Stimulated activated CD4-positive, alpha-beta T cell treated with anti-CD3 and anti-CD28 coated beads, TNF-alpha, amount 100 ng/mL, for 24 hours (primary cell): ENCODE results near the gene SETX.
A peak's percentile ranks its signal among the peaks of the same experiment; 100 is the strongest.
"Not testable (repeated sequence)": the region's sequence is repeated elsewhere in the genome, so short reads cannot be mapped to it uniquely, and the experiment has no call there.

Experiments
- DNase-seq, 3 experiments: peaks; one replicate each; pipeline ENCODE4 v3.0.0-alpha.2; 2020; ENCODE audit warnings: low read depth in 3 of 3

The SETX gene, protein sequence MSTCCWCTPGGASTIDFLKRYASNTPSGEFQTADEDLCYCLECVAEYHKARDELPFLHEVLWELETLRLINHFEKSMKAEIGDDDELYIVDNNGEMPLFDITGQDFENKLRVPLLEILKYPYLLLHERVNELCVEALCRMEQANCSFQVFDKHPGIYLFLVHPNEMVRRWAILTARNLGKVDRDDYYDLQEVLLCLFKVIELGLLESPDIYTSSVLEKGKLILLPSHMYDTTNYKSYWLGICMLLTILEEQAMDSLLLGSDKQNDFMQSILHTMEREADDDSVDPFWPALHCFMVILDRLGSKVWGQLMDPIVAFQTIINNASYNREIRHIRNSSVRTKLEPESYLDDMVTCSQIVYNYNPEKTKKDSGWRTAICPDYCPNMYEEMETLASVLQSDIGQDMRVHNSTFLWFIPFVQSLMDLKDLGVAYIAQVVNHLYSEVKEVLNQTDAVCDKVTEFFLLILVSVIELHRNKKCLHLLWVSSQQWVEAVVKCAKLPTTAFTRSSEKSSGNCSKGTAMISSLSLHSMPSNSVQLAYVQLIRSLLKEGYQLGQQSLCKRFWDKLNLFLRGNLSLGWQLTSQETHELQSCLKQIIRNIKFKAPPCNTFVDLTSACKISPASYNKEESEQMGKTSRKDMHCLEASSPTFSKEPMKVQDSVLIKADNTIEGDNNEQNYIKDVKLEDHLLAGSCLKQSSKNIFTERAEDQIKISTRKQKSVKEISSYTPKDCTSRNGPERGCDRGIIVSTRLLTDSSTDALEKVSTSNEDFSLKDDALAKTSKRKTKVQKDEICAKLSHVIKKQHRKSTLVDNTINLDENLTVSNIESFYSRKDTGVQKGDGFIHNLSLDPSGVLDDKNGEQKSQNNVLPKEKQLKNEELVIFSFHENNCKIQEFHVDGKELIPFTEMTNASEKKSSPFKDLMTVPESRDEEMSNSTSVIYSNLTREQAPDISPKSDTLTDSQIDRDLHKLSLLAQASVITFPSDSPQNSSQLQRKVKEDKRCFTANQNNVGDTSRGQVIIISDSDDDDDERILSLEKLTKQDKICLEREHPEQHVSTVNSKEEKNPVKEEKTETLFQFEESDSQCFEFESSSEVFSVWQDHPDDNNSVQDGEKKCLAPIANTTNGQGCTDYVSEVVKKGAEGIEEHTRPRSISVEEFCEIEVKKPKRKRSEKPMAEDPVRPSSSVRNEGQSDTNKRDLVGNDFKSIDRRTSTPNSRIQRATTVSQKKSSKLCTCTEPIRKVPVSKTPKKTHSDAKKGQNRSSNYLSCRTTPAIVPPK (N-terminal part only)

DNA sequence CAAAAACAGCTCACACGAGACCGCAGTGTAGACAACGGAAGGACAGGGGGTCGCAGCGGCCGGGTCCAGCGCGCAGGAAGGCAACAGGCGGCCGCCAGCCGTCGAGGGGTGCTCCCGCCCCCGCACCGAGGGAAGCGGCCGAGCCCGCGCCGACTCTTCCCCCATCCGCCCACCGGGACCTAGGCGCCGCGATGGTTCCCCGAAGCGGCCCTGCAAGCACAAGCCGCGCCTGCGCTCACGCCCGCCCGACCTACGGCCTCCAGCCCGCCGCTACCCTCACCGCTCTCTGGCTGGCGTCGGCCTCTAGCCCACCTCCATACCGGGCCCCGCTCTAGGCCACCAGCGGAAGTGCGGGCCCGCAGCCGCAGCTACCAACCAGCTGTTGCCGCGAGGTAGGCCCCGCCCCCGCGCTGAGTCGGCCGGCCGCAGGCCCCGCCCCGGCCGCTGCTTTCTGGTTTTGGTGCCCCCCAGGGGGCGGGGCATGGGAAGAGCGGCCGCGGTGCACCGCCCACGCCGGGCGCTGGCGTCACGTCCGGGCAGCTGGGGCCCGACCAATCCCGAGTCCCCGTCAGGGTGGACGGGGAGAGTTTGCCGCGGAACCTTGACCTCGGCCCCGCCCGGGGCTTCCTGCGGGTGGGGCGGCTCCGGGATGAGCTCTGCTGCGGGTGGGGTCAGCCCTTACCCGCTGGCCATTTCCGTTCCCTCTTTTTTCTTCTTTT is at the start of gene SETX:
Gene SETX (minus strand): TSS at position 350 of the 719 bp plus-strand sequence. CDS start 5,558 bp downstream, outside the sequence.
- DNase-seq: peak; percentile 91 to 97 (median 95)

DNA sequence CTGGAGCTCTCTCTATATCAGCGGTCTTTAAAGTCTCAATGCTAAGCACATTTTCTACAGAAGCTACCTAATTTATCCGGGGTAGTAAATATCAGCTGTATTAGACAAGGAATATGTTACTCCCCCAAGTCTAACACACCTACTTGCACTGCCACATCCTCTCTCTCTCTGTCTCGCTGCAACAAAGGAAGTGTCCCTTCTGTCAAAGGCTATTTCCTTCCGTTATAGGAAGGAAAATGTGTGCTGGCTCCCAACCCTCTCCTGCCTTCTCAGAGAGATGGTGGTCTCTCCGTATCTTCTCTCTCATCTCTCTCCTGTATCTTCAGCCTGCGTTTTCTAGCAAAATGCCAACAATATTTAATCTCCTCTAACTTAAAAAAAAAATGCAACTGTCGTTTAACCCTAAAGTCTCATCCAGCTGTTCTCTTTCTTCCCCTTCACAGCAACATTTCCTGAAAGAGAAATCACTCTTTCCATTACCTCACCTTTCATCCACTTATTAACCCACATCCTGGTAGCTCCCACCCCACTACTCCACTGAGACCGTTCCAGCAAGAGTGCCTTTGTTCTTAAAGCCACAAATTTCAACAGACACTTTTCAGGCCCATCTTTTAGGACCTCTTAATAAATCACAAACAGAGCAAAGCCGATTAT is 49.6 kb upstream of the SETX start:
- DNase-seq: no peak

GRCh38 chr9:132401824-132402223 is 47.0 kb upstream of the SETX start:
- no peak for DNase-seq

DNA sequence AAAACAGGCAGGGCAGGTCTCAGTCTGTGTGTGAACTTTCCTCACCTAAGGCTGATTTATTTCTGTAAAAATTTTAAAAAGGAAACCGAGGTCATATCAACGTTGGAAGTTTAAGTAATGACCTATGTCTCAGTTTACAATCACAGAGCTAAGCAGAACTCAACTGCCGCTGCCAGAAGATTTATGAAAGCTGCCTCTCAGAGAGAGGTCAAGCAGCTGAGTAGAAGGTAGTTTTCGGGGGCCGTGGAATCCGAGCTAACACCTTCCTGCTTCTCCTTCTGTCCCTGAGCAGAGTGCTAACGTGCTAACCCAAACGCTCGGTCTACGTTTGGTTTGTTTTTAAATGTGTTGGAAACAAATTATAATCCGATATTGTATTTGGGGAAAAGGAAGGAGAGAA is 40.8 kb upstream of the SETX start:
- DNase-seq: no peak

- no peak for DNase-seq
Measured at GRCh38 chr9:132391449-132391848, 36.7 kb upstream of the SETX start.

- DNase-seq: no peak
Measured at GRCh38 chr9:132390966-132391365, 36.2 kb upstream of the SETX start.

GRCh38 chr9:132387133-132387532 is 32.3 kb upstream of the SETX start:
- no peak for DNase-seq

DNA sequence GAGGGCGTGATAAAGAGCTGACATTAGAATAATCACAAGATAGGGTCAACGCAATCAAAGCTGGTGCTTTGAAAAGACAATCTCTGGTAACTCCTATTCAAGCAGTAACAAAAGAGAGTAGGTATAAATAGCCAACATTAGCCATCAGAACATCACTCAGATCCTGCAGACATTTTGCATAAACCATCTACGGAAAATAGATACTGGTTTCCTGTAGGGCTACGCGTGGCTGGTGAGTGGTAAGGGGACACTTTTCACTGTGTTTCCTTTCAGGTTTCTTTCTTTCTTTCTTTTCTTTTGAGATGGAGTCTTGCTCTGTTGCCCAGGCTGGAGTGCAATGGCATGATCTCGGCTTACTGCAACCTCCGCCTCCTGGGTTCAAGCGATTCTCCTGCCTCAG is 29.6 kb upstream of the SETX start:
- no peak for DNase-seq

DNA sequence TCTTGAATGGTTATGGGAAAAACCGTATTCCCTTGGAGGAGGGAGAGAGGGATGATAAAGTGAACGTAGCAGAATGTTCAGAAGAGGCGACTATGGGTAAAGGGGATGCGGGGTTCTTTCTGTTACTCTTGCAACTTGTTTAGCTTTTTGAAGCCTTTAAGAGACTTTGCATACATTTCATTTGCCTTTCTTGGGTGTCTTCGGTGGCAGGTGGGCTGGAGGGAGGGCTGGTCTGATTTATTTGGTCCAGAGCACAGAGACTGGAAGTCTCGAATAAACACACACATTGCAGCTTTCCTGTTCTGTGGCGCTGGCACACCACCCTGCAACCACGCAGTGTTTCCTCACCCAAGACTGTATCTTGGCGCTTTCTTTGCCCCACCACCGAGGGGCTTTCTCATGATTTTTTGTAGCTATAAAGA is 28.7 kb upstream of the SETX start:
- DNase-seq: no peak

DNA sequence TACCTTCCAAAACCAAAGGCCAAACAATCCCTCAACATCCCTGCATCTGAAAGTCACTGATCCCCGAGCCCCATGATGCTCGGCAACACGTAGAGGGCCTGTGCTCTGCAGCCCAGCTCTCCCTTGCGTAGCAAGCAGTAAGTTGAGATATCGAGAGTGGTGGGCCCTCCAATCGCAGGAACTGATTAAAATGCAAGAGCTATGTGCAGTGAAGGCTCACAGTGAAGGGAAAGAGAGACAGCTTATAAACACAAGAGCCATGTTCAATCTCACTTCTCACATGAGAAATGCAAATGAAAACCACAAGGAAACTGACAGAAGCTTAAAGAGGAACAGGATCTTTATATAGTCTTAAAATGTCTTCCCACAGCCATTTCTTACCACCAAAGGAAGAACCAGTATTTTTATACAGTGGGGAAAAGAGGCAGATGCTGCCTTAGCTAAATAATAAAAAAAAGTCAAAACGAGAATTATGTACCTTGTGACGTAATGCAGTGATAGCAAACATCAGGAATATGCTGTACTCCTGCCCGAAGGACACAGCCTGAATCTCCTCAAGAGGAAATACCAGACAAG is 27.3 kb upstream of the SETX start:
- DNase-seq: no peak

- not testable (repeated sequence) for DNase-seq
Measured at GRCh38 chr9:132378416-132378815, 23.6 kb upstream of the SETX start.

- not testable (repeated sequence) for DNase-seq
Measured at GRCh38 chr9:132377769-132378168, 23.0 kb upstream of the SETX start.

GRCh38 chr9:132372177-132373095 is 17.6 kb upstream of the SETX start:
- DNase-seq: no peak

DNA sequence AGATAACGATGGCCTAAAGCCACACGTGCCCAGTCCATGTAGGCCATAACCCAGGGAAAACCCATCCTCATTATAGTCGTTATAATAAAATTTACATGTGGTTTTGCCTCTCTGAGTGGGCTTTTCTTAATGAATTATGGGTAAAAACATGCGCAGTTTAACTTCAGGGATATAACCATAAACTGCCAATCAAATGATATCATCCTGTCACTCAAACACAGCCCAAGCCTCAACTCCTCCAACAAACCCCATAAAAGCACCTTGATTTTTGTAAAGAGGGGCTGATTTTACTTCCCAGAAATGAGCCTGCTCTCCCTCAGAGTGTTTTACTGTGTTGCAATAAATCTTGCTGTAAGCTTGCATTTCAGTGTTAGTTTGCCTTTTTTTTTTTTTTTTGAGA is 15.8 kb upstream of the SETX start:
- DNase-seq: no peak

GRCh38 chr9:132369421-132369820 is 14.6 kb upstream of the SETX start:
- DNase-seq: no peak

DNA sequence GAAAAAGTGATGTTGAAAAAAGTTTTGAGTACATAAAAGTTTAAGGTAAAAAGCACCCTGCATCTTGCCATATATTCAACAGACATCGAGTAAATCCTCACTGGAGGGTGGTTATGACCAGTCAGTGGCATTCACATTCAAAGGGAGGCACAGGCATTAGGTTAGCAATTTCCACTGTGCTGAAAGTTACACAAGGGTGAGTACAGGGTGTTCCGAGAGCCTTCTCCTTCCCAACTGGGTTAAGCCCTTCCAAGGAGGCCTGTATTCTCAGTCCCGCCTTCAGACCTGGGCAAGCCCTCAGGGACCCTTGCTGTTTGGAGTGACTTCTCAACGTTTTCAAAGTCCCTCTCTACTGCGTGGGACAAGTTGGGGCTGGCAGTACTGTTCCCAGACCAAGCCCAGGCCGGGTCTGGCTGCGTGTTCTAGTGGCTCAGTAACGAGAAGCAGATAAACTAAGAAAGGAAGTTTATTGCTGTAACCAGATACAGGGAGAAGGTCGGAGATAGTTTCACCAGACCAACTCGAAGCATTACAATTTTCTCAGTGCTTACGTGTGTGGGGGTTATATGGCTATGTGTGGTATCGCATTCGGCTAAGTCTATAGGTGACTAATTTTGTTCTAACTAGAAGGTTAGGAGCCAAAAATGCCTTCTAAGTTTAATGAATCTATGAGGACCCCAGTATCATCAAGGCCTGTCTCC is 13.0 kb upstream of the SETX start:
- no peak for DNase-seq

DNA sequence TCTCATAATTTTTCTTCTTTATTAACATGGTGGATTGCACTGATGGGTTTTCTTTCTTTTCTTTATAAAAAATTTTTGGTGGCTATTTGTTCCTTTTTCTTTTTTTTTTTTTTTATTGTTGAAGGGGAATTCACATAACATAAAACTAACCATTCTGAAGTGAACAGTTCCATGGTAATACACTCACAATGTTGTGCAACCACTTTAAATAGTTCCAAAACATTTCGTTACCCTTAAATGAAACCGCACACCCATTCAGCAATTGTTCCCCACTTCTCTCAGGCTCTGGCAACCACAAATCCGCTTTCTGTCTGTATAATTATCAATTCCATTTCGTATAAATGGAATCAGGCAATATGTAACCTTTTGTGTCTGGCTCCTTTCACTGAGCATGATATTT is 11.7 kb upstream of the SETX start:
- no peak for DNase-seq

DNA sequence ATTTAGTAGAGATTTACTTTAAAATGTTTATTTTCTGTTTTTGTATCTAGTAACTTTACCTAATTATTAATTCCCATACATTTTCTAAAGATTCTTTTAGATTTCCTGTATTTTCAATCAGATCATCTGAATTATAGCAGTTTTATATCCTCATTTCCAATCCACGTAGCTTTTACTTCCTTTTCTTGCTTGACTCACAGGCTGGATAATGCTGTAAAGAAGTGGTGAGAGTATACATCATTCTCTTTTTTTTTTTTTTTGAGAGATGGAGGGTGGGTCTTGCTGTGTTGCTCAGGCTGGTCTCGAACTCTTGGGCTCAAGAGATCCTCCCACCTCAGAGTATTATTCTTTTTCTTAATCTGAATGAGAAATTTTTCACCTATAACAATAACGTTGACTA is 11.2 kb upstream of the SETX start:
- DNase-seq: no peak

GRCh38 chr9:132364068-132364467 is 9.3 kb upstream of the SETX start:
- DNase-seq: no peak
